ENCODE measurements around the gene CPTP. TPM values are rescaled to one million over a fixed set of nuclear protein-coding genes. Genes with fewer than 3 reads are reported as not detected.

CPTP gene
- total RNA-seq, 1 experiment from 2014 or later: 14.0 TPM

- H3K4ac ChIP-seq (ENCODE audit: low read depth, low read length): no peak overlapping the region
- no peak overlapping the region for H3K56ac ChIP-seq (ENCODE audit: insufficient read length, low read depth, low read length)
- Mint-ChIP-seq H3K9me3 (peaks cover 2 to 10% of the 10 kb centered on the region in 2 experiments; a peak in 2 of 5 replicates), H3K4me1 (peaks cover 0 to 9% of the 10 kb centered on the region in 2 experiments; a peak in 2 of 4 replicates), H3K36me3 (ENCODE audit: insufficient read depth in 1 of 3, low read depth in 3 of 3) (no peaks in the 10 kb centered on the region), H3K27ac (no peak overlapping the region), H3K27me3 (ENCODE audit: low read depth) (peaks cover 2% of the 10 kb centered on the region), H3K4me3 (no peak overlapping the region; a peak in 1 of 5 replicates)
- no peak overlapping the region for H4K5ac ChIP-seq (ENCODE audit: insufficient read length, low read depth, low read length)
- H3T11ph ChIP-seq (ENCODE audit: low read length): no peak overlapping the region
- H3K27ac ChIP-seq (ENCODE audit: insufficient read length, low read depth, low read length): no peak overlapping the region
- no peak overlapping the region for H2BK15ac ChIP-seq (ENCODE audit: low read depth, low read length)
- H4K20me1 ChIP-seq (ENCODE audit: control insufficient read depth, insufficient read depth, insufficient read length): no peaks in the 10 kb centered on the region
- no peak overlapping the region for H3K18ac ChIP-seq (ENCODE audit: insufficient read length, low read depth, low read length)
- no peak overlapping the region for H4K8ac ChIP-seq (replicated peaks; ENCODE audit: insufficient read length, low read depth, low read length)
- H3K4me2 ChIP-seq (ENCODE audit: insufficient read depth, insufficient read length, low read length): no peak overlapping the region
- TF ChIP-seq CTCF (conservative IDR thresholded peaks at IDR 0.05): peak; percentile 70
- H2BK12ac ChIP-seq (ENCODE audit: insufficient read length, low read depth, low read length): no peak overlapping the region
- no CpG with 5 or more reads among the region's 15 CpGs for WGBS (ENCODE audit: extremely low coverage, insufficient read length, low lambda C conversion rate)
- no peaks in the 10 kb centered on the region for H3K79me2 ChIP-seq (ENCODE audit: insufficient read depth, low read length)
- H3K14ac ChIP-seq (ENCODE audit: insufficient read depth, low read length): no peak overlapping the region
- H3K23ac ChIP-seq (ENCODE audit: insufficient read length, low read depth, low read length): no peak overlapping the region
- peaks cover 4% of the 10 kb centered on the region for H3K23me2 ChIP-seq (ENCODE audit: insufficient read length, low read depth, low read length, poor library complexity, severe bottlenecking)
- H3K79me1 ChIP-seq (ENCODE audit: insufficient read depth, low read depth, low read length, poor library complexity, severe bottlenecking): no peaks in the 10 kb centered on the region
- H4K91ac ChIP-seq (ENCODE audit: insufficient read length, low read depth, low read length): no peak overlapping the region
- H2BK5ac ChIP-seq (ENCODE audit: insufficient read length, low read length): no peak overlapping the region
- H3K4me1 ChIP-seq (ENCODE audit: insufficient read depth, low read length): no peaks in the 10 kb centered on the region
- H2AFZ ChIP-seq (ENCODE audit: low read length): no peak overlapping the region
- no peaks in the 10 kb centered on the region for H3K9me3 ChIP-seq (ENCODE audit: control insufficient read depth, low read depth, low read length)
- H2AK5ac ChIP-seq (ENCODE audit: insufficient read length, low read length): no peak overlapping the region
- no peak overlapping the region for H2BK20ac ChIP-seq (ENCODE audit: low read depth, low read length, poor library complexity, severe bottlenecking)
- H2BK120ac ChIP-seq (ENCODE audit: low read depth, low read length, poor library complexity, severe bottlenecking): no peak overlapping the region
- peak; percentile 79 for DNase-seq
- no peak overlapping the region for H3K9ac ChIP-seq (ENCODE audit: extremely low read depth, insufficient read length, low read length)
- no peaks in the 10 kb centered on the region for H3K27me3 ChIP-seq (ENCODE audit: insufficient read depth, low read length)
These were observed 34.3 kb upstream of the CPTP start for GRCh38 chr1:1290238-1290731.
